Activated T-cell treated with anti-CD3 and anti-CD28 coated beads, Interleukin-2, amount 50 U/mL, for 4 hours (primary cell): Measurements from ENCODE around the gene TSEN15. TPM values are rescaled to one million over a fixed set of nuclear protein-coding genes. Genes with fewer than 3 reads are reported as not detected.

Source experiments
- ATAC-seq, 2 donors: fragments of 200-7000 bp; cut with Tn5 transposase; one replicate each; pipeline ENCODE4 v1.10.0; 2021
- DNase-seq: peaks from one replicate; pipeline ENCODE4 v3.0.0-alpha.2; 2020
- H3K27me3 Mint-ChIP-seq: one replicate; pipeline ENCODE4 v1.8.0; 2021; ENCODE audit warnings: low read depth, mixed read lengths
- H3K36me3 Mint-ChIP-seq: one replicate; pipeline ENCODE4 v1.8.0; 2022; ENCODE audit warnings: mixed read lengths; ENCODE audit not compliant: insufficient read depth
- H3K4me1 Mint-ChIP-seq: one replicate; pipeline ENCODE4 v1.8.0; 2021; ENCODE audit warnings: low read depth, mixed read lengths
- H3K4me3 Mint-ChIP-seq: one replicate; pipeline ENCODE4 v1.8.0; 2021; ENCODE audit warnings: mild to moderate bottlenecking, moderate library complexity, mixed read lengths
- H3K9me3 Mint-ChIP-seq: one replicate; pipeline ENCODE4 v1.8.0; 2021; ENCODE audit warnings: mixed read lengths
- total RNA-seq, 3 donors: library from RNA; stranded (reverse); gene quantifications; one replicate each; pipeline ENCODE4 v1.2.1, GENCODE V29; 2021

The TSEN15 gene
- total RNA-seq, 3 donors from 2014 or later, result 54.7 to 58.9 (median 56.3) TPM

- peaks cover 39% of the 10 kb centered on the region for H3K4me1 Mint-ChIP-seq
- no peak for ATAC-seq
Measured at GRCh38 chr1:184052194-184052559, 647 bp downstream of the TSEN15 start.

GRCh38 chr1:184052750-184053149, 1.2 kb downstream of the TSEN15 start:
- DNase-seq (no peak), ATAC-seq (no peak)
- H3K4me1 Mint-ChIP-seq, result peaks cover 39% of the 10 kb centered on the region
- H3K36me3 Mint-ChIP-seq, result peaks cover 18% of the 10 kb centered on the region
- peak overlapping the region; percentile 97 for H3K4me3 Mint-ChIP-seq
- H3K9me3 Mint-ChIP-seq, result no peaks in the 10 kb centered on the region
- peaks cover 15% of the 10 kb centered on the region for H3K27me3 Mint-ChIP-seq

More at GRCh38 chr1:184052194-184052559, 647 bp downstream of the TSEN15 start:
- no peak for DNase-seq
- peaks cover 18% of the 10 kb centered on the region for H3K36me3 Mint-ChIP-seq
- no peaks in the 10 kb centered on the region for H3K9me3 Mint-ChIP-seq
- peaks cover 16% of the 10 kb centered on the region for H3K27me3 Mint-ChIP-seq
- peak overlapping the region; percentile 97 for H3K4me3 Mint-ChIP-seq

GRCh38 chr1:184053881-184054280, 2.4 kb downstream of the TSEN15 start:
- H3K4me1 Mint-ChIP-seq, result peaks cover 43% of the 10 kb centered on the region
- peaks cover 10% of the 10 kb centered on the region for H3K27me3 Mint-ChIP-seq
- no peaks in the 10 kb centered on the region for H3K9me3 Mint-ChIP-seq
- ATAC-seq, result no peak
- peak overlapping the region; percentile 39 for H3K4me3 Mint-ChIP-seq
- DNase-seq, result no peak
- H3K36me3 Mint-ChIP-seq, result peaks cover 19% of the 10 kb centered on the region

GRCh38 chr1:184056921-184057555, 5.5 kb downstream of the TSEN15 start:
- Mint-ChIP-seq H3K36me3 (peaks cover 27% of the 10 kb centered on the region), H3K4me3 (no peak overlapping the region), H3K9me3 (no peaks in the 10 kb centered on the region), H3K4me1 (peaks cover 38% of the 10 kb centered on the region), H3K27me3 (no peaks in the 10 kb centered on the region)
- ATAC-seq (no peak), DNase-seq (no peak)

GRCh38 chr1:184059887-184060286, 8.4 kb downstream of the TSEN15 start:
- Mint-ChIP-seq H3K27me3 (no peaks in the 10 kb centered on the region), H3K4me1 (peaks cover 24% of the 10 kb centered on the region), H3K9me3 (no peaks in the 10 kb centered on the region), H3K36me3 (peaks cover 32% of the 10 kb centered on the region), H3K4me3 (no peak overlapping the region)
- ATAC-seq (no peak), DNase-seq (no peak)

- DNase-seq (no peak), ATAC-seq (no peak)
- peaks cover 21% of the 10 kb centered on the region for H3K4me1 Mint-ChIP-seq
- H3K9me3 Mint-ChIP-seq, result no peaks in the 10 kb centered on the region
- no peaks in the 10 kb centered on the region for H3K27me3 Mint-ChIP-seq
- H3K4me3 Mint-ChIP-seq, result no peak overlapping the region
- H3K36me3 Mint-ChIP-seq, result peaks cover 28% of the 10 kb centered on the region
Measured at GRCh38 chr1:184060316-184060715, 8.8 kb downstream of the TSEN15 start.

GRCh38 chr1:184061396-184062003, 10.0 kb downstream of the TSEN15 start:
- no peaks in the 10 kb centered on the region for H3K9me3 Mint-ChIP-seq
- H3K27me3 Mint-ChIP-seq, result no peaks in the 10 kb centered on the region
- DNase-seq, result no peak
- ATAC-seq, result no peak
- peaks cover 21% of the 10 kb centered on the region for H3K4me1 Mint-ChIP-seq
- peaks cover 31% of the 10 kb centered on the region for H3K36me3 Mint-ChIP-seq
- H3K4me3 Mint-ChIP-seq, result no peak overlapping the region

- Mint-ChIP-seq H3K4me1 (peaks cover 18% of the 10 kb centered on the region), H3K27me3 (no peaks in the 10 kb centered on the region), H3K4me3 (no peak overlapping the region), H3K9me3 (no peaks in the 10 kb centered on the region), H3K36me3 (peaks cover 29% of the 10 kb centered on the region)
- no peak for ATAC-seq
- no peak for DNase-seq
Measured at GRCh38 chr1:184062640-184063286, 11.2 kb downstream of the TSEN15 start.

- DNase-seq (no peak), ATAC-seq (no peak)
- Mint-ChIP-seq H3K4me1 (peaks cover 14% of the 10 kb centered on the region), H3K36me3 (peaks cover 29% of the 10 kb centered on the region), H3K9me3 (no peaks in the 10 kb centered on the region), H3K27me3 (no peaks in the 10 kb centered on the region), H3K4me3 (no peak overlapping the region)
Measured at GRCh38 chr1:184065559-184065958, 14.0 kb downstream of the TSEN15 start.

- Mint-ChIP-seq H3K9me3 (no peaks in the 10 kb centered on the region), H3K27me3 (no peaks in the 10 kb centered on the region), H3K4me1 (peaks cover 10% of the 10 kb centered on the region), H3K4me3 (no peak overlapping the region), H3K36me3 (peaks cover 30% of the 10 kb centered on the region)
- DNase-seq, result no peak
- ATAC-seq, result no peak
Measured at GRCh38 chr1:184068354-184068753, 16.8 kb downstream of the TSEN15 start.

- H3K4me3 Mint-ChIP-seq, result no peak overlapping the region
- ATAC-seq (no peak), DNase-seq (no peak)
- H3K36me3 Mint-ChIP-seq, result peaks cover 24% of the 10 kb centered on the region
- no peaks in the 10 kb centered on the region for H3K27me3 Mint-ChIP-seq
- H3K4me1 Mint-ChIP-seq, result peaks cover 5% of the 10 kb centered on the region
- H3K9me3 Mint-ChIP-seq, result no peaks in the 10 kb centered on the region
Measured at GRCh38 chr1:184069675-184070074, 18.1 kb downstream of the TSEN15 start.

GRCh38 chr1:184072376-184072775, 20.8 kb downstream of the TSEN15 start:
- Mint-ChIP-seq H3K9me3 (no peaks in the 10 kb centered on the region), H3K4me3 (no peak overlapping the region), H3K27me3 (no peaks in the 10 kb centered on the region), H3K36me3 (peaks cover 16% of the 10 kb centered on the region), H3K4me1 (peaks cover 7% of the 10 kb centered on the region)
- DNase-seq, result no peak
- ATAC-seq, result no peak

GRCh38 chr1:184074383-184074782, 22.9 kb downstream of the TSEN15 start:
- Mint-ChIP-seq H3K9me3 (no peaks in the 10 kb centered on the region), H3K36me3 (peaks cover 14% of the 10 kb centered on the region), H3K4me3 (no peak overlapping the region), H3K4me1 (peaks cover 12% of the 10 kb centered on the region), H3K27me3 (no peaks in the 10 kb centered on the region)
- no peak for ATAC-seq
- DNase-seq, result no peak

- H3K36me3 Mint-ChIP-seq, result peaks cover 9% of the 10 kb centered on the region
- H3K4me1 Mint-ChIP-seq, result peaks cover 9% of the 10 kb centered on the region
- H3K27me3 Mint-ChIP-seq, result no peaks in the 10 kb centered on the region
- no peak for ATAC-seq
- no peak overlapping the region for H3K4me3 Mint-ChIP-seq
- H3K9me3 Mint-ChIP-seq, result no peaks in the 10 kb centered on the region
- DNase-seq, result no peak
Measured at GRCh38 chr1:184075055-184076029, 23.8 kb downstream of the TSEN15 start.
